HepG2 (cell line): Measurements from ENCODE around the gene HDGF. TPM values are rescaled to one million over a fixed set of nuclear protein-coding genes. Genes with fewer than 3 reads are reported as not detected.

Experiments used
- BHLHE40 ChIP-seq: IDR thresholded peaks from 2 replicates; pipeline ENCODE4 v1.6.1; 2011; ENCODE audit warnings: low read length, improper control_type of control experiment
- EED ChIP-seq: sonication (generic); formaldehyde crosslinking; IDR thresholded peaks from 2 replicates; pipeline ENCODE4 v1.5.0; 2020; ENCODE audit warnings: mild to moderate bottlenecking, missing genetic modification reagents
- ELF4 ChIP-seq: sonication (generic); formaldehyde crosslinking; IDR thresholded peaks from 2 replicates; pipeline ENCODE4 v1.5.0; 2020; ENCODE audit warnings: missing genetic modification reagents, mild to moderate bottlenecking, moderate library complexity, borderline replicate concordance
- KDM1A ChIP-seq: IDR thresholded peaks from 2 replicates; pipeline ENCODE4 v1.6.1; 2016; ENCODE audit warnings: missing compliant biosample characterization
- NR2F6 ChIP-seq, 2 experiments: IDR thresholded peaks; 2 replicates each; pipeline ENCODE4 v1.6.1; 2016; ENCODE audit warnings: antibody characterized with exemption in 1 of 2, mild to moderate bottlenecking in 1 of 2
- PRDM15 ChIP-seq: sonication (generic); formaldehyde crosslinking; IDR thresholded peaks from 2 replicates; pipeline ENCODE4 v1.4.0; 2020; ENCODE audit warnings: missing genetic modification reagents
- SAP130 ChIP-seq: IDR thresholded peaks from 2 replicates; pipeline ENCODE4 v1.6.1; 2016; ENCODE audit warnings: low read depth
- SOX5 ChIP-seq: IDR thresholded peaks from 2 replicates; pipeline ENCODE4 v1.6.1; 2016; ENCODE audit warnings: borderline replicate concordance
- SP5 ChIP-seq: IDR thresholded peaks from 2 replicates; pipeline ENCODE4 v1.6.1; 2016; ENCODE audit warnings: low read depth, borderline replicate concordance
- ZNF24 ChIP-seq: fragments of 450-650 bp; IDR thresholded peaks from 2 replicates; pipeline ENCODE4 v1.6.1; 2017; ENCODE audit warnings: antibody characterized with exemption, mild to moderate bottlenecking
- ZNF644 ChIP-seq: IDR thresholded peaks from 2 replicates; pipeline ENCODE4 v1.6.1; 2016; ENCODE audit warnings: low read depth
- polyA plus RNA-seq, 8 experiments: library from polyadenylated mRNA; depleted of rRNA in 3 of 8; stranded (reverse) in 7 of 8; unstranded in 1 of 8; fragments of >200 nt; fragmentation: Illumina TruSeq in 4 of 8; extraction: Trizol in 4 of 8; gene quantifications; 2 replicates each; pipeline versions ENCODE4 v1.2.1 to v1.2.3, GENCODE V29; 2011 to 2016; ENCODE audit warnings: low read depth in 4 of 8, missing spikeins in 1 of 8, mixed read lengths in 1 of 8; ENCODE audit not compliant: insufficient read depth in 1 of 8
- total RNA-seq, 5 experiments: library from RNA; depleted of rRNA; stranded (reverse); fragments of >200 nt; fragmentation: Illumina TruSeq; extraction: Trizol; gene quantifications; 2 replicates each; pipeline ENCODE4 v1.2.3, GENCODE V29; 2016; ENCODE audit warnings: low read depth in 1 of 5
- TF ChIP-seq, protein P1 (sequence below): sonication (generic); formaldehyde crosslinking; IDR thresholded peaks from 2 replicates; pipeline ENCODE4 v1.4.0; 2020; ENCODE audit warnings: missing genetic modification reagents
- TF ChIP-seq, protein P2 (sequence below), 2 experiments: sonication (generic) in 1 of 2; formaldehyde crosslinking in 1 of 2; IDR thresholded peaks; 2 replicates each; pipeline versions ENCODE4 v1.4.0 to v1.6.1; 2016 to 2020; ENCODE audit warnings: borderline replicate concordance in 1 of 2, low read depth in 1 of 2, mild to moderate bottlenecking in 1 of 2, missing genetic modification reagents in 1 of 2
- TF ChIP-seq, protein P3 (sequence below): sonication (generic); formaldehyde crosslinking; IDR thresholded peaks from 2 replicates; pipeline ENCODE4 v1.4.0; 2020; ENCODE audit warnings: missing genetic modification reagents
- TF ChIP-seq, protein P4 (sequence below): sonication (generic); formaldehyde crosslinking; IDR thresholded peaks from 2 replicates; pipeline ENCODE4 v1.9.0; 2021; ENCODE audit warnings: missing genetic modification reagents, mild to moderate bottlenecking, borderline replicate concordance

HDGF gene
- total and polyA plus RNA-seq, 2 of the 13 experiments (the other 11 are each of a cell fraction or from before 2014, with no cell fraction given): 156 to 196 TPM

DNA sequence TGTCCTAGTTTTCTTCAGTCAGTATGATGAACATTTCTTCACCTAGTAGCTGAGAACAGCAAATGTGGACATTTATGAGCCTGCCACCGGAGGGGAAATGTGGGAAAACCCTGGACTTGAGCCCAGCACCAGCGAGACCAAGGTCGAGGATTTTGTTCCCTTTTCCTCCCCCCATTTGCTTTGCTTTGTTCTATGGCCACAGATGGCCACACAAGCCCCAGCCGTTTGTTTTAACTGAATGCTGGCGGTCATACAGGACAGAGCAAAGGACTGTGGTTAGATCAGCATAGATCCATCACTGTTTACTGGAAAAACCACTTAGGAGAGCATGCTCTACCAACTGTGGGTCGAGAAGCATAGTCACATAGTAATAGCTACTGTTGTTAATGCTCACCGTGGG lies 44.3 kb upstream of the HDGF start (continued):
- TF ChIP-seq PRDM15 (CRISPR knock-in tag) (no peak), SP5 (CRISPR knock-in tag) (no peak), ZNF24 (no peak), ELF4 (no peak), BHLHE40 (no peak), KDM1A (CRISPR knock-in tag) (peak; percentile 64; the same call in 1 of the 2 replicates), EED (CRISPR knock-in tag) (no peak), NR2F6 (IDR thresholded peaks at IDR 0.05) (peak; percentile 20; the same call in 1 of the 2 replicates), NR2F6 (CRISPR knock-in tag; IDR thresholded peaks at IDR 0.05) (peak; percentile 55; the same call in 1 of the 2 replicates), SOX5 (CRISPR knock-in tag) (peak; percentile 97), ZNF644 (peak; percentile 57; the same call in 1 of the 2 replicates), SAP130 (CRISPR knock-in tag) (peak; percentile 71)
- TF ChIP-seq, protein P1, sequence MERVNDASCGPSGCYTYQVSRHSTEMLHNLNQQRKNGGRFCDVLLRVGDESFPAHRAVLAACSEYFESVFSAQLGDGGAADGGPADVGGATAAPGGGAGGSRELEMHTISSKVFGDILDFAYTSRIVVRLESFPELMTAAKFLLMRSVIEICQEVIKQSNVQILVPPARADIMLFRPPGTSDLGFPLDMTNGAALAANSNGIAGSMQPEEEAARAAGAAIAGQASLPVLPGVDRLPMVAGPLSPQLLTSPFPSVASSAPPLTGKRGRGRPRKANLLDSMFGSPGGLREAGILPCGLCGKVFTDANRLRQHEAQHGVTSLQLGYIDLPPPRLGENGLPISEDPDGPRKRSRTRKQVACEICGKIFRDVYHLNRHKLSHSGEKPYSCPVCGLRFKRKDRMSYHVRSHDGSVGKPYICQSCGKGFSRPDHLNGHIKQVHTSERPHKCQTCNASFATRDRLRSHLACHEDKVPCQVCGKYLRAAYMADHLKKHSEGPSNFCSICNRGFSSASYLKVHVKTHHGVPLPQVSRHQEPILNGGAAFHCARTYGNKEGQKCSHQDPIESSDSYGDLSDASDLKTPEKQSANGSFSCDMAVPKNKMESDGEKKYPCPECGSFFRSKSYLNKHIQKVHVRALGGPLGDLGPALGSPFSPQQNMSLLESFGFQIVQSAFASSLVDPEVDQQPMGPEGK (CRISPR knock-in tag): peak; percentile 73
- TF ChIP-seq, protein P2, sequence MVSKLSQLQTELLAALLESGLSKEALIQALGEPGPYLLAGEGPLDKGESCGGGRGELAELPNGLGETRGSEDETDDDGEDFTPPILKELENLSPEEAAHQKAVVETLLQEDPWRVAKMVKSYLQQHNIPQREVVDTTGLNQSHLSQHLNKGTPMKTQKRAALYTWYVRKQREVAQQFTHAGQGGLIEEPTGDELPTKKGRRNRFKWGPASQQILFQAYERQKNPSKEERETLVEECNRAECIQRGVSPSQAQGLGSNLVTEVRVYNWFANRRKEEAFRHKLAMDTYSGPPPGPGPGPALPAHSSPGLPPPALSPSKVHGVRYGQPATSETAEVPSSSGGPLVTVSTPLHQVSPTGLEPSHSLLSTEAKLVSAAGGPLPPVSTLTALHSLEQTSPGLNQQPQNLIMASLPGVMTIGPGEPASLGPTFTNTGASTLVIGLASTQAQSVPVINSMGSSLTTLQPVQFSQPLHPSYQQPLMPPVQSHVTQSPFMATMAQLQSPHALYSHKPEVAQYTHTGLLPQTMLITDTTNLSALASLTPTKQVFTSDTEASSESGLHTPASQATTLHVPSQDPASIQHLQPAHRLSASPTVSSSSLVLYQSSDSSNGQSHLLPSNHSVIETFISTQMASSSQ (IDR thresholded peaks at IDR 0.05; ENCODE audit: low read depth): peak; percentile 25; the same call in 1 of the 2 replicates
- TF ChIP-seq, protein P2 (CRISPR knock-in tag; IDR thresholded peaks at IDR 0.05; ENCODE audit: borderline replicate concordance): no peak
- TF ChIP-seq, protein P3, sequence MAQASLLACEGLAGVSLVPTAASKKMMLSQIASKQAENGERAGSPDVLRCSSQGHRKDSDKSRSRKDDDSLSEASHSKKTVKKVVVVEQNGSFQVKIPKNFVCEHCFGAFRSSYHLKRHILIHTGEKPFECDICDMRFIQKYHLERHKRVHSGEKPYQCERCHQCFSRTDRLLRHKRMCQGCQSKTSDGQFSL (CRISPR knock-in tag): peak; percentile 35; the same call in 1 of the 2 replicates
- TF ChIP-seq, protein P4, sequence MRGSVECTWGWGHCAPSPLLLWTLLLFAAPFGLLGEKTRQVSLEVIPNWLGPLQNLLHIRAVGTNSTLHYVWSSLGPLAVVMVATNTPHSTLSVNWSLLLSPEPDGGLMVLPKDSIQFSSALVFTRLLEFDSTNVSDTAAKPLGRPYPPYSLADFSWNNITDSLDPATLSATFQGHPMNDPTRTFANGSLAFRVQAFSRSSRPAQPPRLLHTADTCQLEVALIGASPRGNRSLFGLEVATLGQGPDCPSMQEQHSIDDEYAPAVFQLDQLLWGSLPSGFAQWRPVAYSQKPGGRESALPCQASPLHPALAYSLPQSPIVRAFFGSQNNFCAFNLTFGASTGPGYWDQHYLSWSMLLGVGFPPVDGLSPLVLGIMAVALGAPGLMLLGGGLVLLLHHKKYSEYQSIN (CRISPR knock-in tag): no peak
